NCI-H1092 treated with DMSO at 0.1 percent for 48 hours (cell line): ENCODE measurements around the gene DYNLRB1.

Source experiments
- DNase-seq: peaks from one replicate; lab custom pipeline; 2025; lab: John Stamatoyannopoulos, UW

Gene DYNLRB1

GRCh38 chr20:34579191-34579978, 63.2 kb downstream of the DYNLRB1 start:
- no peak for DNase-seq

GRCh38 chr20:34579979-34580940, 64.0 kb downstream of the DYNLRB1 start:
- DNase-seq = no peak

GRCh38 chr20:34581341-34582184, 65.3 kb downstream of the DYNLRB1 start:
- no peak for DNase-seq

GRCh38 chr20:34582221-34582620, 66.0 kb downstream of the DYNLRB1 start:
- DNase-seq = no peak

GRCh38 chr20:34582911-34583310, 66.7 kb downstream of the DYNLRB1 start:
- DNase-seq = no peak

- no peak for DNase-seq
Observed at GRCh38 chr20:34583544-34583943, 67.3 kb downstream of the DYNLRB1 start.

- no peak for DNase-seq
Observed at GRCh38 chr20:34585019-34585418, 68.8 kb downstream of the DYNLRB1 start.

GRCh38 chr20:34586488-34587163, 70.4 kb downstream of the DYNLRB1 start:
- DNase-seq = no peak
